Measurements from ENCODE around the gene LIN7B. TPM values are rescaled to one million over a fixed set of nuclear protein-coding genes. Genes with fewer than 3 reads are reported as not detected.
A peak's percentile ranks its signal among the peaks of the same experiment; 100 is the strongest.

Gene LIN7B
- total RNA-seq, 1 experiment from 2014 or later, result 4.2 TPM

- no peaks in the 10 kb centered on the region; a peak in 1 of 5 replicates for H3K9me3 Mint-ChIP-seq
- Histone ChIP-seq H3K18ac (ENCODE audit: insufficient read length, low read depth, low read length) (no peak overlapping the region), H3K4me2 (ENCODE audit: insufficient read depth, insufficient read length, low read length) (peak overlapping the region; percentile 84), H3K9ac (ENCODE audit: extremely low read depth, insufficient read length, low read length) (no peak overlapping the region), H3K79me1 (ENCODE audit: insufficient read depth, low read depth, low read length, poor library complexity, severe bottlenecking) (no peaks in the 10 kb centered on the region), H3K23me2 (ENCODE audit: insufficient read length, low read depth, low read length, poor library complexity, severe bottlenecking) (peaks cover 4% of the 10 kb centered on the region), H3K27ac (ENCODE audit: insufficient read length, low read depth, low read length) (no peak overlapping the region), H4K91ac (ENCODE audit: insufficient read length, low read depth, low read length) (no peak overlapping the region), H3K27me3 (ENCODE audit: insufficient read depth, low read length) (no peaks in the 10 kb centered on the region), H3K4ac (ENCODE audit: low read depth, low read length) (no peak overlapping the region), H4K8ac (replicated peaks; ENCODE audit: insufficient read length, low read depth, low read length) (no peak overlapping the region), H2BK15ac (ENCODE audit: low read depth, low read length) (no peak overlapping the region), H2BK12ac (ENCODE audit: insufficient read length, low read depth, low read length) (no peak overlapping the region), H3K9me3 (ENCODE audit: control insufficient read depth, low read depth, low read length) (no peaks in the 10 kb centered on the region), H2BK20ac (ENCODE audit: low read depth, low read length, poor library complexity, severe bottlenecking) (no peak overlapping the region), H3T11ph (ENCODE audit: low read length) (no peak overlapping the region), H2BK120ac (ENCODE audit: low read depth, low read length, poor library complexity, severe bottlenecking) (no peak overlapping the region), H4K5ac (ENCODE audit: insufficient read length, low read depth, low read length) (no peak overlapping the region), H3K23ac (ENCODE audit: insufficient read length, low read depth, low read length) (no peak overlapping the region), H3K14ac (ENCODE audit: insufficient read depth, low read length) (no peak overlapping the region), H3K79me2 (ENCODE audit: insufficient read depth, low read length) (no peaks in the 10 kb centered on the region), H4K20me1 (ENCODE audit: control insufficient read depth, insufficient read depth, insufficient read length) (no peaks in the 10 kb centered on the region), H2AFZ (ENCODE audit: low read length) (no peak overlapping the region), H2AK5ac (ENCODE audit: insufficient read length, low read length) (no peak overlapping the region), H3K56ac (ENCODE audit: insufficient read length, low read depth, low read length) (no peak overlapping the region), H3K4me1 (ENCODE audit: insufficient read depth, low read length) (no peaks in the 10 kb centered on the region; the same call in 1 of the 2 replicates), H2BK5ac (ENCODE audit: insufficient read length, low read length) (no peak overlapping the region)
- peaks cover 30 to 43% of the 10 kb centered on the region in 2 experiments for H3K4me1 Mint-ChIP-seq
- H3K36me3 Mint-ChIP-seq (ENCODE audit: insufficient read depth in 1 of 3, low read depth in 3 of 3), result peaks cover 0 to 5% (median 3%) of the 10 kb centered on the region in 3 experiments; a peak in 3 of 7 replicates
- H3K27me3 Mint-ChIP-seq (ENCODE audit: low read depth), result peaks cover 2% of the 10 kb centered on the region; the same call in 1 of the 2 replicates
- peak overlapping the region in 2 of 3 experiments; percentile 38 to 90; a peak in 2 of 7 replicates for H3K27ac Mint-ChIP-seq
- TF ChIP-seq CTCF (conservative IDR thresholded peaks at IDR 0.05), result no peak
- WGBS (ENCODE audit: extremely low coverage, insufficient read length, low lambda C conversion rate), result no CpG with 5 or more reads among the region's 21 CpGs
- DNase-seq, result peak; percentile 98
- peak overlapping the region; percentile 82 to 92 for H3K4me3 Mint-ChIP-seq
These were observed 28.7 kb downstream of the LIN7B start for GRCh38 chr19:49142866-49143335.

Measured in H9 (cell line).